GM19043 (cell line): ENCODE data around the gene PCDHGA3.
"Not testable (repeated sequence)": the region's sequence is repeated elsewhere in the genome, so short reads cannot be mapped to it uniquely, and the experiment has no call there.

Experiments used
- ATAC-seq: cut with Tn5 transposase; IDR thresholded peaks from one replicate; pipeline ENCODE4 v1.9.1; 2021; ENCODE audit warnings: low read depth; ENCODE audit not compliant: unreplicated experiment

PCDHGA3 gene

DNA sequence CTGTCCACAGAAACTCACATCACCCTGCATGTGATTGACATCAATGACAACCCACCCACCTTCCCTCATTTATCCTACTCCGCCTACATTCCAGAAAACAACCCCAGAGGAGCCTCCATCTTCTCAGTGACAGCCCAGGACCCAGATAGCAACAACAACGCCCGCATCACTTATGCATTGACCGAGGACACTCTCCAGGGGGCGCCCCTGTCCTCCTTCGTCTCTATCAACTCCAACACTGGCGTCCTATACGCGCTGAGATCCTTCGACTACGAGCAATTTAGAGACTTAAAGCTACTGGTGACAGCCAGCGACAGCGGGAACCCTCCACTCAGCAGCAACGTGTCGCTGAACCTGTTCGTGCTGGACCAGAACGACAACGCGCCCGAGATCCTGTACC lies 1.7 kb downstream of the PCDHGA3 start:
- no peak for ATAC-seq

DNA sequence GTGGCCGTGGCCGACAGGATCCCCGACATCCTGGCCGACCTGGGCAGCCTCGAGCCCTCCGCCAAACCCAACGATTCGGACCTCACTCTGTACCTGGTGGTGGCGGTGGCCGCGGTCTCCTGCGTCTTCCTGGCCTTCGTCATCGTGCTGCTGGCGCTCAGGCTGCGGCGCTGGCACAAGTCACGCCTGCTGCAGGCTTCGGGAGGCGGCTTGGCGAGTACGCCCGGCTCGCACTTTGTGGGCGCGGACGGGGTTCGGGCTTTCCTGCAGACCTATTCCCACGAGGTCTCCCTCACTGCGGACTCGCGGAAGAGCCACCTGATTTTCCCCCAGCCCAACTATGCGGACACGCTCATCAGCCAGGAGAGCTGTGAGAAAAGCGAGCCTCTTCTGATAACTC lies 2.4 kb downstream of the PCDHGA3 start:
- ATAC-seq = not testable (repeated sequence)

DNA sequence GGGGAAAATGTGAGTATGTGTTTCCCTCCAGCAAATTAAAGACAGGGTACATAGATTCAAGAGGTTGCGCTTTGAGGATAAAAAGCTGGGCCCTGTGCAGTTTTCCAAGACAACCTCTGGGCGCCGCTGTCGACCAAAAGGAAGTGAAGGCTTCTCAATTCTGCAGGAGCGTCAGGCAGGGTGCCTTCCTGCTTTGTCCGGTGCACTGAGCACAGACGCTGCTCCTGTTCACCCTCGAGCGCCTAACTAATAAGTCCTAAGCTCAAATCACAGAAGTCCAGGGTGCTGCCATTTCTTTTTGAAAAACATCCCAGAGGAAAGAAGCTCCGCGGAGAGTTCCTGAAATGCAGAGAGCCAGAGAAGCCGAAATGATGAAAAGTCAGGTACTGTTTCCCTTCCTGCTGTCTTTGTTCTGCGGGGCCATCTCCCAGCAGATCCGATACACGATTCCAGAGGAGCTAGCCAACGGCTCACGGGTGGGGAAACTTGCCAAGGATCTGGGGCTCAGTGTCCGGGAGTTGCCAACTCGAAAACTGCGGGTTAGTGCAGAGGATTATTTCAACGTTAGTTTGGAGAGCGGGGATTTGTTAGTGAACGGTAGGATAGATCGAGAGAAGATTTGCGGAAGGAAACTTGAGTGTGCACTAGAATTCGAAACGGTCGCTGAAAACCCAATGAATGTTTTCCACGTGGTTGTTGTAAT lies 6.4 kb downstream of the PCDHGA3 start, which contains the start of gene PCDHGB1:
PCDHGB1 (plus strand) TSS at position 183 of the 703 bp plus-strand sequence; CDS start at position 345, 162 bp downstream.
- ATAC-seq = no peak

DNA sequence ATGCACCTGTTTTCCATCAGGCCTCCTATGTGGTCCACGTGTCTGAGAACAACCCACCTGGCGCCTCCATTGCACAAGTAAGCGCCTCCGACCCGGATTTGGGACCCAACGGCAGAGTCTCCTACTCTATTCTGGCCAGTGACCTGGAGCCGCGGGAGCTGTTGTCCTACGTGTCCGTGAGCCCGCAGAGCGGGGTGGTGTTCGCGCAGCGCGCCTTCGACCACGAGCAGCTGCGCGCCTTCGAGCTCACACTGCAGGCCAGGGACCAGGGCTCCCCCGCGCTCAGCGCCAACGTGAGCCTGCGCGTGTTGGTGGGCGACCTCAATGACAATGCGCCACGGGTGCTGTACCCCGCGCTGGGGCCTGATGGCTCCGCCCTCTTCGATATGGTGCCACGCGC lies 8.0 kb downstream of the PCDHGA3 start:
- ATAC-seq = no peak

DNA sequence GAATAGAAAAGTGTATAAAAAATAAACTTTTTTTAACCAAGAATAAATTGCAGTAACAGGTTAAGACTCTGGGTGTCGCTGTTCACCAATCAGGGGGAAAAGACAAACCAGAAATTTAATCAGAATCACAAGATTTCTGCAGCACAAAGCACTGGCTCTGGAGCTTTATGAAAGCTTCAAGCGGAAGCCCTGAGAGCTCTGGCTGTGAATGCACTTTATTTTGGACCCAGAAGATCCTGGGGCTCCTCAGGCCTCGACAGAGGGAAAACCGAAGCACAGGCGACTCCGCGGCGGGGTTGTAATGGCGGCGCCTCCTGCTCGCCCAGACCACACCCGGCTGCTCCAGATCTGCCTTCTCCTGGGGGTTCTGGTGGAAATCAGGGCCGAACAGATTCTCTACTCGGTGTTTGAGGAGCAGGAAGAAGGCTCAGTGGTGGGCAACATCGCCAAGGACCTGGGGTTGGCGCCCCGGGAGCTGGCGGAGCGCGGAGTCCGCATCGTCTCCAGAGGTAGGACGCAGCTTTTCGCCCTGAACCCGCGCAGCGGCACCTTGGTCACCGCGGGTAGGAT lies 11.4 kb downstream of the PCDHGA3 start, which contains the start of gene PCDHGA4:
PCDHGA4 (plus strand) TSS at position 122 of the 570 bp plus-strand sequence; CDS start at position 209, 87 bp downstream.
- ATAC-seq = no peak

DNA sequence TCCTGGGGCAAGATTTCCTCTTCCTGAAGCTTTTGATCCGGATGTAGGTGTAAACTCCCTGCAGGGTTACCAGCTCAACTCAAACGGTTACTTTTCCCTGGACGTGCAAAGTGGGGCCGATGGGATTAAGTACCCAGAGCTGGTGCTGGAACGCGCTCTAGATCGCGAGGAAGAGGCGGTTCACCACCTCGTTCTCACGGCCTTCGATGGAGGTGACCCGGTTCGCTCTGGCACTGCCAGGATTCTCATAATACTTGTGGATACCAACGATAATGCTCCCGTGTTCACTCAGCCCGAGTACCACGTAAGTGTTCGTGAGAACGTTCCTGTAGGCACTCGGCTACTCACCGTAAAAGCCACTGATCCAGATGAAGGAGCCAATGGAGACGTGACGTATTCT lies 12.0 kb downstream of the PCDHGA3 start:
- no peak for ATAC-seq

DNA sequence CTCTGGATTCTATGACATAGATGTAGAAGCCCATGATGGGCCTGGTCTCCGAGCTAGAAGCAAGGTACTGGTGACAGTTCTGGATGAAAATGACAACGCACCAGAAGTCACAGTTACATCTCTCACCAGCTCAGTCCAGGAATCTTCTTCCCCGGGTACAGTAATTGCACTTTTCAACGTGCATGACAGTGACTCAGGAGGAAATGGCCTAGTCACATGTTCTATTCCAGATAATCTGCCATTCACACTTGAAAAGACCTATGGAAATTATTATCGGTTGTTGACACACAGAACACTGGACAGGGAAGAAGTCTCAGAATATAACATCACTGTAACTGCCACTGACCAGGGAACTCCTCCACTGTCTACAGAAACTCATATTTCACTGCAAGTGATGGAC lies 12.5 kb downstream of the PCDHGA3 start:
- ATAC-seq = no peak

DNA sequence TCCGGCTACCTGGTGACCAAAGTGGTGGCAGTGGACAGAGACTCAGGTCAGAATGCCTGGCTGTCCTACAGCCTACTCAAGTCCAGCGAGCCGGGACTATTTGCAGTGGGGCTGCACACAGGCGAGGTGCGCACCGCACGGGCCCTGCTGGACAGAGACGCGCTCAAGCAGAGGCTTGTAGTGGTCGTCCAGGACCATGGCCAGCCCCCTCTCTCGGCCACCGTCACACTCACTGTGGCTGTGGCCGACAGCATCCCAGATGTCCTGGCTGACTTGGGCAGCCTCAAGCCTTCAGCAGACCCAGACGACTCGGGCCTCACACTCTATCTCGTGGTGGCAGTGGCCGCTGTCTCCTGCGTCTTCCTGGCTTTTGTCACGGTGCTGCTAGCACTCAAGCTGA lies 13.3 kb downstream of the PCDHGA3 start:
- ATAC-seq = no peak

DNA sequence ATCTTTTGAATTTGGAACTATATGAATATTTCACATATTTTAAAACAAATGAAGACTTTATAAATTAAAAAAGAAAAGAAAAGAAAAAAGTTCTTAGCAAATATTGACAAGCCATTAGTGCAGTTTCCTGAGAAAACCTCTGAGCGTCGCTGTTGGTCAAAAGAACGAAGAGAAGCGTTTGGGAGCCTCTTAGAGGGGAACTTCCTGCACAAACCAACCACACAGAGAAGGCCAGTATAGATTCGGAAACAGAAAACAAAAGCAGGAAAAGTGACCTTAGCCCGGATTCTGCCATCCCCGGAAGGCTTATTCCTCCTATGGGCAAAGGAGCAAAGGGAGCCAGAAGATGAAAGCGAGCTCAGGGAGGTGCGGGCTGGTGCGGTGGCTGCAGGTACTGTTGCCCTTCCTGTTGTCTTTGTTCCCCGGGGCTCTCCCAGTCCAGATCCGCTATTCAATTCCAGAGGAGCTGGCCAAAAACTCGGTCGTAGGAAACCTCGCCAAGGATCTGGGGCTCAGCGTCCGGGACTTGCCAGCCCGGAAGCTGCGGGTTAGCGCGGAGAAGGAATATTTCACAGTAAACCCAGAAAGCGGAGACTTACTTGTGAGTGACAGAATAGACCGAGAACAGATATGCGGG lies 16.3 kb downstream of the PCDHGA3 start, which contains the start of gene PCDHGB2:
PCDHGB2 (plus strand) TSS at position 205 of the 637 bp plus-strand sequence; CDS start at position 347, 142 bp downstream.
- ATAC-seq = no peak

DNA sequence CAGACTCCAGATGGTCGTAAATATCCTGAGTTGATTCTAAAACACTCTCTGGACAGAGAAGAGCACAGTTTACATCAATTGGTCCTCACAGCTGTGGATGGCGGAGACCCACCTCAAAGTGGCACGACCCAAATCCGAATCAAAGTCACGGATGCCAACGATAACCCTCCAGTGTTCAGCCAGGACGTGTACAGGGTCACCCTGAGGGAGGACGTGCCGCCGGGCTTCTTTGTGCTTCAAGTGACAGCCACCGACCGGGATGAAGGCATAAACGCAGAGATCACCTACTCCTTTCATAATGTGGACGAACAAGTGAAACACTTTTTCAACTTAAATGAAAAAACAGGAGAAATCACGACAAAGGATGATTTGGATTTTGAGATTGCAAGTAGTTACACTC lies 17.1 kb downstream of the PCDHGA3 start:
- no peak for ATAC-seq

DNA sequence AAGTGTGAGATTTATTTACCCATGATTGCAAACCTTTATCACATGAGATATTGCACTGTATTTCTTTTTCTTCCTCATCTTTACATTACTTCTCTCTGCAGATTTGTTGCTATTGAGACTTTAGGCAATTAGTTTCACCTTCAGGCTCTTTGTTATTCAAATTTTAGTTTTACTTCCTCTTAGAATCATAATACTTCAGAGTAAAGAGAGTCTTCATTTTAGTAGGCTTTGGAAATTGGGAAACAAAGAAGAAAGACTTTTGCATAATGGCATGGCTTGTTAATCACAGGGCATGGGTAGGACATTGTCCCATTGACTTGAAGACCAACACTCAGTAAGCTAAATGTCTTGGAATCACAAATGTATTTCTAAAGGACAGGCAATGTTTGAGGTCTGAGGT lies 19.1 kb downstream of the PCDHGA3 start:
- ATAC-seq = no peak

DNA sequence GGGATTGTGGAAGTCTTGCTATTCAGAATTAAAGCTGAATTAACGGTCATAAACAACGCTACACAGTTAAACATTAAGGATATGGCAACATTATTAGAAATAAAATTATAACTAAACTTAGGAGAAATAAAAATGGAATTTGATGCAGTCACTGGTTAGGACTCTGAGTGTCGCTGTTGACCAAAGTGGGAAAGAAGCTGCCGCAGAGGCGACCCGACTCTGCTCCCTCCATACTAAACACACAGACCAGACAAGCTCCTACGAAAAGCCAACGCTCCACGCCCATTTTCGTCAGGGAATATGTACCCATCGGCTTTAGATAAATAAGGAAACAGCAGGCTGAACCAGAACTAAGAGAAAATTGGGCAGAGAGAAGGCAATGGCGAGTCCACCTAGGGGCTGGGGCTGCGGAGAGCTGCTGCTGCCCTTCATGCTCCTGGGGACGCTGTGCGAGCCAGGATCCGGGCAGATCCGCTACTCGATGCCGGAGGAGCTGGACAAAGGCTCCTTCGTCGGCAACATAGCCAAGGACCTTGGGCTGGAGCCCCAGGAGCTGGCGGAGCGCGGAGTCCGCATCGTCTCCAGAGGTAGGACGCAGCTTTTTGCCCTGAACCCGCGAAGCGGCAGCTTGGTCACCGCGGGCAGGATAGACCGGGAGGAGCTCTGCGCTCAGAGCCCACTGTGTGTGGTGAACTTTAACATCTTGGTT lies 20.5 kb downstream of the PCDHGA3 start, which contains the start of gene PCDHGA5:
PCDHGA5 (plus strand) TSS at position 211 of the 709 bp plus-strand sequence; CDS start at position 380, 169 bp downstream.
- ATAC-seq = no peak

DNA sequence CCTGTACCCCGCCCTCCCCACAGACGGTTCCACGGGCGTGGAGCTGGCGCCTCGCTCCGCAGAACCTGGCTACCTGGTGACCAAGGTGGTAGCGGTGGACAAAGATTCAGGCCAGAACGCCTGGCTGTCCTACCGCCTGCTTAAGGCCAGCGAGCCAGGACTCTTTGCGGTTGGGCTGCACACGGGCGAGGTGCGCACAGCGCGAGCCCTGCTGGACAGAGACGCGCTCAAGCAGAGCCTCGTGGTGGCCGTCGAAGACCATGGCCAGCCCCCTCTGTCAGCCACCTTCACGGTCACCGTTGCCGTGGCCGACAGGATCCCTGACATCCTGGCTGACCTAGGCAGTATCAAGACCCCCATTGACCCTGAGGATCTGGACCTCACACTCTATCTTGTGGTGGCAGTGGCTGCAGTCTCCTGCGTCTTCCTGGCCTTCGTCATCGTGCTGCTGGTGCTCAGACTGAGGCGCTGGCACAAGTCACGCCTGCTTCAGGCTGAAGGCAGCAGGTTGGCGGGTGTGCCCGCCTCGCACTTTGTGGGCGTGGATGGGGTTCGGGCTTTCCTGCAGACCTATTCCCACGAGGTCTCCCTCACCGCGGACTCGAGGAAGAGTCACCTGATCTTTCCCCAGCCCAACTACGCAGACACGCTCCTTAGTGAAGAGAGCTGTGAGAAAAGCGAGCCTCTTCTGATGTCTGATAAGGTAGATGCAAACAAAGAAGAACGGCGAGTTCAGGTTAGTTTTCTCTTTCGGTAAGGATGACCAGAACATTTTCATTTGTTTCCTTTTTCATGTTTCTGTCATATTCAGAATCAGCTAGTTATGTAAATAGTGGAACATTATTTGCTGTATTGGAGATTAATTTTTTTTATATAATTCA lies 22.6 kb downstream of the PCDHGA3 start:
- ATAC-seq = no peak

DNA sequence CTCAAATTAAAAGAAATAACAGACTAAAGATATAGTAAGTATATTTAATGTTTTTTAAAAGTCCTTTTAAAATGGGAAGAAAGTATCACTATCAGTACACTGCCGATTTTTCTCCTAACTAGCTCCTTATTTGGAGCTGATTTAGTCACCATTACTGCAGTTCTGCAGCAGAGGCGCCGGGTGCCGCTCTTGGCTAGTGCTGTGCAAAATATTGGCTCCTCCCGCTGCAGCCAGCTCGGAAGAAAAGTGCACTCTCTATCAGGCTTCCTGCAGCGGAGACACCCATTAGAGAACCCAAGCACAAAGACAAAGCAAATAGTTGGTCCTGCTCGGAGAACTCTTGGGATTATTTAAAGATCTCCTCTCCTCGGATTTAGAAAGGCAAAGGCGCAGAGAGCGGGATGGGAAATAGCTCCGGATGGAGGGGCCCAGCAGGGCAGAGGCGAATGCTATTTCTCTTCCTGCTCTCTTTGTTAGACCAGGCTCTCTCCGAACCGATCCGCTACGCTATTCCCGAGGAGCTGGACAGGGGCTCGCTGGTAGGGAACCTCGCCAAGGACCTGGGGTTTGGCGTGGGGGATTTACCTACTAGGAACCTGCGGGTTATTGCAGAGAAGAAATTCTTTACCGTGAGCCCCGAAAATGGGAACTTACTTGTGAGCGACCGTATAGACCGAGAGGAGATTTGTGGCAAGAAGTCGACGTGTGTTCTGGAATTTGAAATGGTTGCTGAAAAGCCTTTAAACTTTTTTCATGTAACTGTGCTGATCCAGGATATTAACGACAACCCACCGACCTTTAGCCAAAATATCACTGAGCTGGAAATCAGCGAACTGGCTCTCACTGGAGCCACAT lies 26.6 kb downstream of the PCDHGA3 start, which contains the start of gene PCDHGB3:
PCDHGB3 (plus strand) TSS at position 249 of the 855 bp plus-strand sequence; CDS start at position 402, 153 bp downstream.
- ATAC-seq = peak; percentile 74

DNA sequence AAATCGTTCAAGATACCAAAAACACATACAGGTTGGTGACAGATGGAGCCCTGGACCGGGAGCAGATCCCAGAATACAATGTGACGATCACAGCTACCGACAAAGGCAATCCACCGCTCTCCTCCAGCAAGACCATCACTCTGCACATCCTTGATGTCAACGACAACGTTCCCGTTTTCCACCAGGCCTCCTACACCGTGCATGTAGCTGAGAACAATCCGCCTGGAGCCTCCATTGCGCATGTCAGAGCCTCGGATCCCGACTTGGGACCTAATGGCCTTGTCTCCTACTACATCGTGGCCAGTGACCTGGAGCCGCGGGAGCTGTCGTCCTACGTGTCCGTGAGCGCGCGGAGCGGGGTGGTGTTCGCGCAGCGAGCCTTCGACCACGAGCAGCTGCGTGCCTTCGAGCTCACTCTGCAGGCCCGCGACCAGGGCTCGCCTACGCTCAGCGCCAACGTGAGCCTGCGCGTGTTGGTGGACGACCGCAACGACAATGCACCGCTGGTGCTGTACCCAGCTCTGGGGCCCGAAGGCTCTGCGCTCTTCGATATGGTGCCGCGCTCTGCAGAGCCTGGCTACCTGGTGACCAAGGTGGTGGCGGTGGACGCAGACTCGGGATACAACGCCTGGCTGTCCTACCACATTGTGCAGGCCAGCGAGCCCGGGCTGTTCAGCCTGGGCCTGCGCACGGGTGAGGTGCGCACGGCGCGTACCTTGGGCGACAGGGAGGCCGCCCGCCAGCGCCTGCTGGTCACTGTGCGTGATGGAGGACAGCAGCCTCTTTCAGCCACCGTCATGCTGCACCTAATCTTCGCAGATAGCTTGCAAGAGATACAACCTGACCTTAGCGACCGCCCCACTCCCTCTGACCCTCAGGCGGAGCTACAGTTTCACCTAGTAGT lies 28.2 kb downstream of the PCDHGA3 start:
- no peak for ATAC-seq

DNA sequence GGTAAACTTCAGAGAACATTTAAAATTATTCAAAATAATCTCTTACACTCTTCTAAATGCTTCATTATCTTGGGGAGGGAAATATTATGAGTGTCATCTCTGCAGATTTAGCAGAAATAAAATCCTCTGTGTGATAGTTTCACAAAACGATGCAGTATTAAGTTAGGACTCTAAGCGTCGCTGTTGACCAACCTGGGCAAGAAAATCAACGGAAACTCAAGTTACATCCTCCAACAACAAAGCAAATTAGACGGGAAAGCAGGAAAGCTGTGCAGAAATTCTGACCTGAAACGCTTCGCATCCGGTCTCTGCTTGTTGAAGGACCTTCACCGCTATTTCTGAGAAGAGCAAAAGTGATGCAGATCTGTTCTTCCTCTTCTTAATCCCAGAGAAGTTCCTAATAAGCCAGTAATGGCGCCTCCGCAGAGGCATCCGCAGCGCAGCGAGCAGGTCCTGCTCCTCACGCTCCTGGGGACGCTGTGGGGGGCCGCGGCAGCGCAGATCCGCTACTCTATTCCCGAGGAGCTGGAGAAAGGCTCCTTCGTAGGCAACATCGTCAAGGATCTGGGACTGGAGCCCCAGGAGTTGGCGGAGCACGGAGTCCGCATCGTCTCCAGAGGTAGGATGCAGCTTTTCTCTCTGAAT lies 30.2 kb downstream of the PCDHGA3 start, which contains the start of gene PCDHGA6:
PCDHGA6 (plus strand) TSS at position 219 of the 645 bp plus-strand sequence; CDS start at position 412, 193 bp downstream.
- ATAC-seq = no peak

DNA sequence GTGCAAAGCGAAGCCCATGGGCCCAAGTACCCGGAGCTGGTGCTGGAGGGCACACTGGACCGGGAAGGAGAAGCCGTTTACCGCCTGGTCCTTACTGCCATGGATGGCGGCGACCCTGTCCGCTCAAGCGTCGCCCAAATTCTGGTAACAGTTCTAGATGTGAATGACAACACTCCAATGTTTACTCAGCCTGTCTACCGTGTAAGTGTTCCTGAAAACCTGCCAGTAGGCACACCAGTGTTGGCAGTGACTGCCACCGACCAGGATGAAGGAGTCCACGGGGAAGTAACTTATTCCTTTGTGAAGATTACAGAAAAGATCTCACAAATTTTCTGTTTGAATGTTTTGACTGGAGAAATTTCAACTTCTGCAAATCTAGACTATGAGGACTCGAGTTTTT lies 31.0 kb downstream of the PCDHGA3 start:
- ATAC-seq = no peak
